Measurements from ENCODE around the gene NINL.

Gene NINL

GRCh38 chr20:25487975-25488374 lies 97.4 kb downstream of the NINL start:
- Histone ChIP-seq H3K4me1 (ENCODE audit: control insufficient read depth, low read length) (peaks cover 9% of the 10 kb centered on the region), H3K4me3 (ENCODE audit: low read length) (no peak overlapping the region), H3K27ac (ENCODE audit: low read depth, low read length) (no peak overlapping the region), H3K4me2 (ENCODE audit: low read length) (no peak overlapping the region), H3K27me3 (ENCODE audit: control insufficient read depth, low read length) (no peaks in the 10 kb centered on the region; the same call in 1 of the 2 replicates), H4K20me1 (ENCODE audit: control insufficient read depth, insufficient read depth, low read depth, low read length) (no peaks in the 10 kb centered on the region), H3K9me3 (ENCODE audit: control insufficient read depth, insufficient read depth, low read length) (no peaks in the 10 kb centered on the region), H3F3A (ENCODE audit: control insufficient read depth, insufficient read depth) (no peaks in the 10 kb centered on the region), H3K9me2 (replicated peaks; ENCODE audit: control insufficient read depth, low read length) (no peaks in the 10 kb centered on the region), H3K36me3 (ENCODE audit: control insufficient read depth, low read length) (no peaks in the 10 kb centered on the region), H3K79me2 (ENCODE audit: control insufficient read depth, low read length) (no peaks in the 10 kb centered on the region)
- TF ChIP-seq CTCF (IDR thresholded peaks at IDR 0.05; ENCODE audit: low read depth, low read length, poor library complexity, severe bottlenecking) (no peak), EZH2phosphoT487 (IDR thresholded peaks at IDR 0.05; ENCODE audit: borderline replicate concordance, low read length) (no peak)

- Histone ChIP-seq H3K4me1 (ENCODE audit: control insufficient read depth, low read length) (peaks cover 9% of the 10 kb centered on the region), H3K9me2 (replicated peaks; ENCODE audit: control insufficient read depth, low read length) (no peaks in the 10 kb centered on the region), H3K4me2 (ENCODE audit: low read length) (no peak overlapping the region), H3K79me2 (ENCODE audit: control insufficient read depth, low read length) (no peaks in the 10 kb centered on the region), H3K27me3 (ENCODE audit: control insufficient read depth, low read length) (no peaks in the 10 kb centered on the region; the same call in 1 of the 2 replicates), H4K20me1 (ENCODE audit: control insufficient read depth, insufficient read depth, low read depth, low read length) (no peaks in the 10 kb centered on the region), H3F3A (ENCODE audit: control insufficient read depth, insufficient read depth) (no peaks in the 10 kb centered on the region), H3K9me3 (ENCODE audit: control insufficient read depth, insufficient read depth, low read length) (no peaks in the 10 kb centered on the region), H3K27ac (ENCODE audit: low read depth, low read length) (no peak overlapping the region), H3K36me3 (ENCODE audit: control insufficient read depth, low read length) (no peaks in the 10 kb centered on the region), H3K4me3 (ENCODE audit: low read length) (no peak overlapping the region)
- no peak for TF ChIP-seq EZH2phosphoT487 (IDR thresholded peaks at IDR 0.05; ENCODE audit: borderline replicate concordance, low read length)
- TF ChIP-seq CTCF (IDR thresholded peaks at IDR 0.05; ENCODE audit: low read depth, low read length, poor library complexity, severe bottlenecking): no peak
Observed at GRCh38 chr20:25487306-25487705, 98.0 kb downstream of the NINL start.

- Histone ChIP-seq H3K4me1 (ENCODE audit: control insufficient read depth, low read length) (peaks cover 9% of the 10 kb centered on the region), H3K4me3 (ENCODE audit: low read length) (no peak overlapping the region), H3F3A (ENCODE audit: control insufficient read depth, insufficient read depth) (no peaks in the 10 kb centered on the region), H3K27ac (ENCODE audit: low read depth, low read length) (no peak overlapping the region), H3K9me2 (replicated peaks; ENCODE audit: control insufficient read depth, low read length) (no peaks in the 10 kb centered on the region), H3K27me3 (ENCODE audit: control insufficient read depth, low read length) (no peaks in the 10 kb centered on the region; the same call in 1 of the 2 replicates), H3K9me3 (ENCODE audit: control insufficient read depth, insufficient read depth, low read length) (no peaks in the 10 kb centered on the region), H3K4me2 (ENCODE audit: low read length) (no peak overlapping the region), H3K36me3 (ENCODE audit: control insufficient read depth, low read length) (no peaks in the 10 kb centered on the region), H3K79me2 (ENCODE audit: control insufficient read depth, low read length) (no peaks in the 10 kb centered on the region), H4K20me1 (ENCODE audit: control insufficient read depth, insufficient read depth, low read depth, low read length) (no peaks in the 10 kb centered on the region)
- TF ChIP-seq CTCF (IDR thresholded peaks at IDR 0.05; ENCODE audit: low read depth, low read length, poor library complexity, severe bottlenecking): no peak
- no peak for TF ChIP-seq EZH2phosphoT487 (IDR thresholded peaks at IDR 0.05; ENCODE audit: borderline replicate concordance, low read length)
Observed at GRCh38 chr20:25486377-25486776, 99.0 kb downstream of the NINL start.

All from DOHH2 (cell line).